CD14-positive monocyte (primary cell): Measurements from ENCODE around the gene CD34. TPM values are rescaled to one million over a fixed set of nuclear protein-coding genes. Genes with fewer than 3 reads are reported as not detected.
A peak's percentile ranks its signal among the peaks of the same experiment; 100 is the strongest.

Source experiments
- DNase-seq, 3 donors: peaks; one replicate each; pipeline ENCODE4 v3.0.0-alpha.2; 2011 to 2022
- H2AFZ ChIP-seq: 2 replicates; pipeline ENCODE4 v1.6.0; 2012; ENCODE audit warnings: mild to moderate bottlenecking, low read depth, low read length, inconsistent platforms; ENCODE audit not compliant: insufficient read depth, poor library complexity, severe bottlenecking
- H3K27ac ChIP-seq, 2 donors: 1 replicate in 1 of 2; 2 replicates in 1 of 2; pipeline ENCODE4 v1.5.1; 2012 to 2013; ENCODE audit warnings: low read length in 2 of 2, control low read depth in 1 of 2, inconsistent platforms in 1 of 2, low read depth in 1 of 2, mild to moderate bottlenecking in 1 of 2
- H3K27me3 ChIP-seq, 2 donors: one replicate each; pipeline versions ENCODE4 v1.6.0 to v1.6.1; 2011 to 2013; ENCODE audit warnings: low read length in 2 of 2; ENCODE audit not compliant: control insufficient read depth in 2 of 2, insufficient read depth in 2 of 2
- H3K36me3 ChIP-seq, 2 donors: replicated peaks in 1 of 2; 1 replicate in 1 of 2; 2 replicates in 1 of 2; pipeline versions ENCODE4 v1.5.1 to v1.6.1; 2012 to 2013; ENCODE audit warnings: low read length in 2 of 2, control low read depth in 1 of 2, inconsistent platforms in 1 of 2, mild to moderate bottlenecking in 1 of 2; ENCODE audit not compliant: insufficient read depth in 2 of 2, control insufficient read depth in 1 of 2
- H3K4me1 ChIP-seq, 2 donors: 1 replicate in 1 of 2; 2 replicates in 1 of 2; pipeline versions ENCODE4 v1.5.1 to v1.6.1; 2012 to 2013; ENCODE audit warnings: low read length in 2 of 2, control low read depth in 1 of 2, inconsistent platforms in 1 of 2, mild to moderate bottlenecking in 1 of 2, moderate library complexity in 1 of 2; ENCODE audit not compliant: insufficient read depth in 2 of 2, control insufficient read depth in 1 of 2
- H3K4me2 ChIP-seq: replicated peaks from 2 replicates; pipeline ENCODE3; 2012; ENCODE audit warnings: low read length, moderate library complexity, mild to moderate bottlenecking; ENCODE audit not compliant: poor library complexity, severe bottlenecking; ENCODE audit errors: extremely low read depth
- H3K4me3 ChIP-seq, 3 experiments: fragments of 200-600 bp in 1 of 3; sonication (generic) in 1 of 3; replicated peaks in 1 of 3; 1 replicate in 2 of 3; 2 replicates in 1 of 3; pipeline ENCODE4 v1.5.1; 2011 to 2013; ENCODE audit warnings: low read length in 3 of 3, mild to moderate bottlenecking in 3 of 3, control low read depth in 2 of 3, low read depth in 2 of 3, inconsistent platforms in 1 of 3, moderate library complexity in 1 of 3
- H3K79me2 ChIP-seq: 2 replicates; pipeline ENCODE4 v1.6.0; 2012; ENCODE audit warnings: mild to moderate bottlenecking, control low read depth, inconsistent platforms, low read length, moderate library complexity; ENCODE audit not compliant: insufficient read depth
- H3K9ac ChIP-seq: 2 replicates; pipeline ENCODE4 v1.6.0; 2017; ENCODE audit warnings: low read length, mild to moderate bottlenecking; ENCODE audit not compliant: insufficient read depth, poor library complexity, severe bottlenecking
- H3K9me3 ChIP-seq, 2 donors: replicated peaks in 1 of 2; 1 replicate in 1 of 2; 2 replicates in 1 of 2; pipeline versions ENCODE4 v1.5.1 to v1.6.1; 2012 to 2013; ENCODE audit warnings: low read length in 2 of 2, control low read depth in 1 of 2; ENCODE audit not compliant: control insufficient read depth in 1 of 2, insufficient read depth in 1 of 2
- H4K20me1 ChIP-seq: 2 replicates; pipeline ENCODE4 v1.6.0; 2012; ENCODE audit warnings: mild to moderate bottlenecking, low read length, control low read depth, moderate library complexity; ENCODE audit not compliant: insufficient read depth
- H3K27ac Mint-ChIP-seq, 7 donors: one replicate each; pipeline ENCODE4 v1.8.0; 2020; ENCODE audit warnings: mild to moderate bottlenecking in 7 of 7, mixed read lengths in 7 of 7, moderate library complexity in 6 of 7, inconsistent platforms in 2 of 7
- H3K27me3 Mint-ChIP-seq, 3 donors: one replicate each; pipeline ENCODE4 v1.8.0; 2021 to 2022; ENCODE audit warnings: low read depth in 3 of 3, mild to moderate bottlenecking in 3 of 3, mixed read lengths in 3 of 3, moderate library complexity in 3 of 3, inconsistent platforms in 1 of 3
- H3K36me3 Mint-ChIP-seq, 2 donors: one replicate each; pipeline ENCODE4 v1.8.0; 2020; ENCODE audit warnings: mixed read lengths in 2 of 2, inconsistent platforms in 1 of 2, mild to moderate bottlenecking in 1 of 2
- H3K4me1 Mint-ChIP-seq: one replicate; pipeline ENCODE4 v1.8.0; 2020; ENCODE audit warnings: mild to moderate bottlenecking, mixed read lengths
- H3K4me3 Mint-ChIP-seq, 2 donors: one replicate each; pipeline ENCODE4 v1.8.0; 2020; ENCODE audit warnings: mild to moderate bottlenecking in 2 of 2, mixed read lengths in 2 of 2, moderate library complexity in 1 of 2
- H3K9me3 Mint-ChIP-seq, 7 donors: one replicate each; pipeline ENCODE4 v1.8.0; 2020 to 2022; ENCODE audit warnings: mixed read lengths in 7 of 7, mild to moderate bottlenecking in 6 of 7, moderate library complexity in 6 of 7, inconsistent platforms in 2 of 7
- WGBS: methylation state at CpG from one replicate; pipeline ENCODE4 v1.1.5; 2013; ENCODE audit warnings: missing lambda C conversion rate; ENCODE audit not compliant: insufficient coverage; 5-methylcytosine and 5-hydroxymethylcytosine counted together
- intact Hi-C, 2 donors: fragments of 100-400 bp; cut with micrococcal nuclease; formaldehyde crosslinking; loops; one replicate each; pipeline versions ENCODE4 v1.15.0 to v1.15.1; 2023
- polyA plus RNA-seq, 3 donors: library from polyadenylated mRNA; depleted of rRNA in 1 of 3; unstranded in 2 of 3; stranded (reverse) in 1 of 3; fragments of 300-500 nt in 2 of 3; fragments of >200 nt in 1 of 3; fragmentation: Illumina TruSeq in 2 of 3; gene quantifications; 1 replicate in 2 of 3; 2 replicates in 1 of 3; pipeline ENCODE4 v1.2.3, GENCODE V29; 2012 to 2021
- TF ChIP-seq, protein P1 (sequence below): fragments of 200-600 bp; IDR thresholded peaks from one replicate; pipeline ENCODE4 v1.8.0; 2022; ENCODE audit warnings: antibody characterized with exemption, mild to moderate bottlenecking

CD34 gene
- polyA plus RNA-seq, 3 donors: 0.03 TPM; not detected in 2

GRCh38 chr1:207883660-207884250 lies 27.2 kb downstream of the CD34 start:
- peaks cover 0 to 2% (median 0%) of the 10 kb centered on the region in 7 donors for H3K9me3 Mint-ChIP-seq
- H3K9ac ChIP-seq: no peak overlapping the region
- H2AFZ ChIP-seq: peak overlapping the region; percentile 35
- no peak overlapping the region for H3K27ac ChIP-seq
- no peaks in the 10 kb centered on the region for H3K36me3 ChIP-seq
- no peaks in the 10 kb centered on the region for H3K36me3 Mint-ChIP-seq
- H3K27ac Mint-ChIP-seq: peak overlapping the region in 1 of 7 donors; percentile 29
- intact Hi-C loops: loop anchor here (2.0 to 5.0 kb wide), 2 partner anchors 79 to 1116 kb away; no protein-coding TSS in a partner anchor
- peak overlapping the region in 1 of 3 experiments; percentile 53 for H3K4me3 ChIP-seq
- WGBS: 96% methylated on average over 2 of the region's 2 CpGs
- H3K4me2 ChIP-seq: peak overlapping the region; percentile 65
- peaks cover 0 to 12% (median 2%) of the 10 kb centered on the region in 3 donors for H3K27me3 Mint-ChIP-seq
- H3K4me1 Mint-ChIP-seq: peaks cover 43% of the 10 kb centered on the region
- TF ChIP-seq, protein P1, sequence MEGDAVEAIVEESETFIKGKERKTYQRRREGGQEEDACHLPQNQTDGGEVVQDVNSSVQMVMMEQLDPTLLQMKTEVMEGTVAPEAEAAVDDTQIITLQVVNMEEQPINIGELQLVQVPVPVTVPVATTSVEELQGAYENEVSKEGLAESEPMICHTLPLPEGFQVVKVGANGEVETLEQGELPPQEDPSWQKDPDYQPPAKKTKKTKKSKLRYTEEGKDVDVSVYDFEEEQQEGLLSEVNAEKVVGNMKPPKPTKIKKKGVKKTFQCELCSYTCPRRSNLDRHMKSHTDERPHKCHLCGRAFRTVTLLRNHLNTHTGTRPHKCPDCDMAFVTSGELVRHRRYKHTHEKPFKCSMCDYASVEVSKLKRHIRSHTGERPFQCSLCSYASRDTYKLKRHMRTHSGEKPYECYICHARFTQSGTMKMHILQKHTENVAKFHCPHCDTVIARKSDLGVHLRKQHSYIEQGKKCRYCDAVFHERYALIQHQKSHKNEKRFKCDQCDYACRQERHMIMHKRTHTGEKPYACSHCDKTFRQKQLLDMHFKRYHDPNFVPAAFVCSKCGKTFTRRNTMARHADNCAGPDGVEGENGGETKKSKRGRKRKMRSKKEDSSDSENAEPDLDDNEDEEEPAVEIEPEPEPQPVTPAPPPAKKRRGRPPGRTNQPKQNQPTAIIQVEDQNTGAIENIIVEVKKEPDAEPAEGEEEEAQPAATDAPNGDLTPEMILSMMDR: no peak
- no peaks in the 10 kb centered on the region for H4K20me1 ChIP-seq
- H3K79me2 ChIP-seq: no peaks in the 10 kb centered on the region
- DNase-seq: no peak
- H3K9me3 ChIP-seq: no peaks in the 10 kb centered on the region
- H3K4me3 Mint-ChIP-seq: no peak overlapping the region
- peaks cover 13 to 26% of the 10 kb centered on the region in 2 donors for H3K4me1 ChIP-seq
- H3K27me3 ChIP-seq: no peaks in the 10 kb centered on the region

DNA sequence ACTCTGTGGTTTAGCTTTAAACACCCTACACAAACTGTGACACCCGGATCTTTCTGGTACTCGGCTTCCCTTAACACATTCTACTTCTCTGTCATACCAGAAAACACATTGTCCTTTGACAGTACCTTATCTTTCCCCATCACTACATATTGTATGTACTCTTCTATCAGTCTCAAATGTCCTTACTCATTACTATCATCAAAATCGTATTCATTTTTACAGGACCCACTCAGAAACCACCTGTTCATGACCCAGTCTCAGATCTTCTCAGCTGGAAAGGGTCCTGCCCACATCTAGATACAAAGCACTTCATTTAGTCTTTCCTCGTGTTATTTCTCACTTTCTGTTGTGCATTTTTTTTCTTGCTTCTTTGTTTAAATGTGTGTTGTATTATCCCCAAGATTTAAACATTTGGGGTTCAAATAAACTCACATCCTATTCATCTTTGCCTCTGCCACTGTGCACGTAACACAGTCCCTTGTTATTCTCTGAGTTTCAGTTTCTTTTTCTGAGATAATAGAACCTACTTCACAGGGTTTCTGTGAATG lies 27.7 kb downstream of the CD34 start:
- peak overlapping the region; percentile 65 for H3K4me2 ChIP-seq
- H3K36me3 ChIP-seq: no peaks in the 10 kb centered on the region
- intact Hi-C loops: loop anchor here in 1 of 2 donors (5.0 kb wide), 1 partner anchor 1116 kb away; no protein-coding TSS in a partner anchor
- peak overlapping the region; percentile 35 for H2AFZ ChIP-seq
- H3K9me3 Mint-ChIP-seq: no peaks in the 10 kb centered on the region
- peaks cover 37% of the 10 kb centered on the region for H3K4me1 Mint-ChIP-seq
- H3K4me3 Mint-ChIP-seq: peak overlapping the region; percentile 60 to 83
- H3K27ac Mint-ChIP-seq: peak overlapping the region in 2 of 7 donors; percentile 65 to 66
- no peaks in the 10 kb centered on the region for H3K36me3 Mint-ChIP-seq
- no peaks in the 10 kb centered on the region for H4K20me1 ChIP-seq
- H3K4me1 ChIP-seq: peaks cover 7 to 20% of the 10 kb centered on the region in 2 donors
- no peaks in the 10 kb centered on the region for H3K27me3 ChIP-seq
- TF ChIP-seq, protein P1: no peak
- no peak for DNase-seq
- no peak overlapping the region for H3K9ac ChIP-seq
- H3K4me3 ChIP-seq: peak overlapping the region in 1 of 3 experiments; percentile 53
- H3K9me3 ChIP-seq: no peaks in the 10 kb centered on the region
- H3K79me2 ChIP-seq: no peaks in the 10 kb centered on the region
- peak overlapping the region in 1 of 2 donors; percentile 9 for H3K27ac ChIP-seq
- WGBS: 25% methylated on average over 3 of the region's 5 CpGs
- H3K27me3 Mint-ChIP-seq: peaks cover 0 to 11% (median 4%) of the 10 kb centered on the region in 3 donors
